Measurements from ENCODE around the gene UBE2E3.
"Not testable (repeated sequence)": the region's sequence is repeated elsewhere in the genome, so short reads cannot be mapped to it uniquely, and the experiment has no call there.

The UBE2E3 gene

GRCh38 chr2:181025004-181025403 is 44.6 kb downstream of the UBE2E3 start:
- no peak for DNase-seq (ENCODE audit: low spot score)

- DNase-seq (ENCODE audit: low spot score), result no peak
Measured at GRCh38 chr2:181036445-181036844, 56.0 kb downstream of the UBE2E3 start.

DNA sequence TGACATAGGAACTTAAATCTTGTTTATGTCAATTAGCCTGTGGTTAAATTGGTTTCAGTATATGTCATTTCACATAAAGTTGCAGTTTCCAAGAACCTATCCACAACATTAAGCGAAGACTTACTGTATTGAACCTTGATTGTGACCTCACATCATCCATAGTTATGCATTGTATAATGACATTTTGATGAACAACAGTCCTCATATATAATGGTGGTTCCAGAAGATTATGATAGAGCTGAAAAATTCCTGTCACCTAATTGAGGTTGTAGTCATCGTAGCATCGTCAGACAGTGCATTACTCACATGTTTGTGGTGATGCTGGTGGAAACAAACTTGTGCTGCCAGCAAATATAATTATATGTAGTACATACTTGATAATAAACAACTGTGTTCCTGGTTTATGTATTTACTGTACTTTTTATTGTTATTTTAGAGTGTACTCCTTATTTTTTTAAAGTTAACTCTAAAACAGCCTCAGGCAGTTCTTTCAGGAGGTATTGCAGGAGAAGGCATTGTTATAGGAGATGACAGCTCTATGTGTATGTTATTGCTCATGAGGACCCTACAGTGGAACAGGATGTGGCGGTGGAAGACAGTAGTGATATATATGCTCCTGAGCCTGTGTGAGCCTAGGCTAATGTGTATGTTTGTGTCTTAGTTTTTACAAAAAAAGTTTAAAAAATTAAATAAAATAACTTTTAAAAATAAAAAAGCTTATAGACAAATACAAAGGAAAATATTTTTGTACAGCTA is 56.6 kb downstream of the UBE2E3 start:
- DNase-seq (ENCODE audit: low spot score), result no peak

- DNase-seq (ENCODE audit: low spot score), result no peak
Measured at GRCh38 chr2:181037922-181038321, 57.5 kb downstream of the UBE2E3 start.

- no peak for DNase-seq (ENCODE audit: low spot score)
Measured at GRCh38 chr2:181038796-181039195, 58.4 kb downstream of the UBE2E3 start.

- DNase-seq (ENCODE audit: low spot score), result not testable (repeated sequence)
Measured at GRCh38 chr2:181040839-181041238, 60.4 kb downstream of the UBE2E3 start.

- no peak for DNase-seq (ENCODE audit: low spot score)
Measured at GRCh38 chr2:181041661-181042060, 61.3 kb downstream of the UBE2E3 start.

GRCh38 chr2:181042706-181043105 is 62.3 kb downstream of the UBE2E3 start:
- DNase-seq (ENCODE audit: low spot score), result no peak

DNA sequence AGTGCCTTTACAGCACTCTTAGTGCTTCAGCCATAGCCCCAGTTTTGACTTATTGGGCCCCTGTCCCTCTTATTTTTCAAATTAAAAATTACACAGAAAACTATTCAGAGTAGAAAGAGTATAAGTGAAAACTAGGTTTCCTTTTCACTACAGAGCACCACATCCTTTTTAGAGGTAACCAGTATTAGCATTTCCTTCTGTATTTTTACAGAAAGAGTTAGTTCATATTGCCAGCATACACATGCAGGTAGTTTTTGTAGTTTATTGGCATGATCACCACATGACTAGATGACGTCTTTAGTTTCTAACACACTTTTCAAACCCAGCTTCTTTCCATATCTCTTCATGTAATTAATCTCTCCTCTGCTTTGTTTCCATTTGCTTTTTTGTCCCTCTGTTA is 66.4 kb downstream of the UBE2E3 start:
- DNase-seq (ENCODE audit: low spot score), result no peak

- DNase-seq (ENCODE audit: low spot score), result no peak
Measured at GRCh38 chr2:181047829-181048228, 67.4 kb downstream of the UBE2E3 start.

- no peak for DNase-seq (ENCODE audit: low spot score)
Measured at GRCh38 chr2:181051861-181052522, 71.6 kb downstream of the UBE2E3 start.

- no peak for DNase-seq (ENCODE audit: low spot score)
Measured at GRCh38 chr2:181052523-181052891, 72.1 kb downstream of the UBE2E3 start.

GRCh38 chr2:181054256-181054655 is 73.9 kb downstream of the UBE2E3 start:
- DNase-seq (ENCODE audit: low spot score), result no peak

DNA sequence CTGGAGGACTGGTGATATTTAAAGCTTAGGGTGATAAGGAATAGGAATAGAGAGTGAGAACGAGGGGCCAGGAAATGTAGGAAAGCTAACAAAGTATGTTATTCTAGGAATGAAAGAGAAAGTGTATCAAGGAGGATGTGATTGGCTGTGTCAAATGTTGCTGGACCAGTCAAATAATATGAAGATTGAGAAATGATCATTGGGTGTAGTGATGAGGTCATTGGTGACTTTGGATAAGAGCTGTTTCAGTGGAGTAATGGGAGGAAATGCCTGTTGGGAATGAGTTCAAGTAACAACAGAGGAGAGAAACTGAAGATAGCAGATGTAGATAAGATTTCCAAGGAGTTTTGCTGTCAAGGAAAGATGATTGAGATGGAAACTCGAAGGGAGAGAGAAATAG is 74.4 kb downstream of the UBE2E3 start:
- DNase-seq (ENCODE audit: low spot score), result no peak

DNA sequence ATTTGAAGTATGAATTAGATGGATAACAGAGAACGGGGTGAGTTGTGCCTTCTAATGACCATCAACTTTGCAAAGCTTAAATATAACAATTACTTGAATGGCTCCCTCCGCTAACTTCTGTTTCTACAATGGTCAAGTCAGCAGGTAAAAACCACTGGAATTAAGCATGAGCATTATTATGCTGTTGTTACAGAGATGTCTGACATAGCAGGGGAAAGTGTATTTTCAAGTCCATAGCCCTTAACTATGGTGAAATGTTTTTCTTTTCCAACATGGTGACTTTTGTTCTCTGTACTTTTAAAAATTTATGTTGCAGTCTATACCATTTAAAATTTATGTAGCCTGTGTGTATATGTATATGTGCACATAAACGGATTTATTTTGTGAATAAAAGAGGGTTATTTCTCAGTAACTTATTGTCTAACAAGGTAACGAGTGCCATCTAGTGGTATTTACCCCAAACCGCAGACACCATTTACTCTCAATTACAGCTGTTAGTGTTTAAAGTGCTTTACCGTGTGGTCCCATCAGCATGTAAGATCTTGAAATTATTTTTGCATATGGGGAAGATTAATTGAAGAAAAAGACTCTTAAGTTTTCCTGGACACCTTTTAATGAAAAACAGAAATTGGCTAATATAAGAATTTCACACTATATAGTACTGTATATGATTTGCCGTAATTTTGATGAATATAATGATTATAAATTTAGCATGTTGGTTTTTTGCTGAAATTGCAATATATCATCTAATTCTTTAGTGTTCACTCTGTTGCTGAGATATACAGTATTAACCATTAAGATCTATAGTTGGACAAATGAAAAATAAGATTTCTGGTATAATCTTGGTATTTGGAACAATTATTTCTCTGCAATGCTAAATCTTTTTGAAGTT is 78.2 kb downstream of the UBE2E3 start:
- peak; percentile 48 for DNase-seq (ENCODE audit: low spot score)

- no peak for DNase-seq (ENCODE audit: low spot score)
Measured at GRCh38 chr2:181063696-181064095, 83.3 kb downstream of the UBE2E3 start.

- DNase-seq (ENCODE audit: low spot score), result no peak
Measured at GRCh38 chr2:181065458-181065857, 85.1 kb downstream of the UBE2E3 start.

DNA sequence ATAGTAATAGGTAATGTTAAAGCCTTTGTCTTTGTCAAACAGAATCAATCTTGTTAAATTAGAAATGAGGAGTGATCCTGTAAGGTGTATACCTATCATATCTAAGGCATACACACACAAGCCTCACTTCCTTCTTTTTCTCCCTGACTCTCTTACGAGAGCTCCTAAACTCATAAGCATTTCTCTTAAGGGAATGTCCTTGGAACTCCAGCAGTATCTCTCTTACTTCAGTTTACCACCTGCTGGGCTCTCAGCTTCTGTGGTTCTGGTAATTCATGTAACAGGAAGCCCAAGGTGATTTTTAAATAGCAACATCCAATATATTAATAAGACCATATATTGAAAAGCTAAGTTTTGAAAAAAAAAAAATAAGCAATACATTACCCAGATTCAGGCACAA is 85.9 kb downstream of the UBE2E3 start:
- no peak for DNase-seq (ENCODE audit: low spot score)

- no peak for DNase-seq (ENCODE audit: low spot score)
Measured at GRCh38 chr2:181070119-181070835, 89.9 kb downstream of the UBE2E3 start.

- DNase-seq (ENCODE audit: low spot score), result no peak
Measured at GRCh38 chr2:181070836-181071200, 90.4 kb downstream of the UBE2E3 start.

- DNase-seq (ENCODE audit: low spot score), result no peak
Measured at GRCh38 chr2:181072486-181073235, 92.3 kb downstream of the UBE2E3 start.
